ENCODE measurements around the gene SMIM45.

DNA sequence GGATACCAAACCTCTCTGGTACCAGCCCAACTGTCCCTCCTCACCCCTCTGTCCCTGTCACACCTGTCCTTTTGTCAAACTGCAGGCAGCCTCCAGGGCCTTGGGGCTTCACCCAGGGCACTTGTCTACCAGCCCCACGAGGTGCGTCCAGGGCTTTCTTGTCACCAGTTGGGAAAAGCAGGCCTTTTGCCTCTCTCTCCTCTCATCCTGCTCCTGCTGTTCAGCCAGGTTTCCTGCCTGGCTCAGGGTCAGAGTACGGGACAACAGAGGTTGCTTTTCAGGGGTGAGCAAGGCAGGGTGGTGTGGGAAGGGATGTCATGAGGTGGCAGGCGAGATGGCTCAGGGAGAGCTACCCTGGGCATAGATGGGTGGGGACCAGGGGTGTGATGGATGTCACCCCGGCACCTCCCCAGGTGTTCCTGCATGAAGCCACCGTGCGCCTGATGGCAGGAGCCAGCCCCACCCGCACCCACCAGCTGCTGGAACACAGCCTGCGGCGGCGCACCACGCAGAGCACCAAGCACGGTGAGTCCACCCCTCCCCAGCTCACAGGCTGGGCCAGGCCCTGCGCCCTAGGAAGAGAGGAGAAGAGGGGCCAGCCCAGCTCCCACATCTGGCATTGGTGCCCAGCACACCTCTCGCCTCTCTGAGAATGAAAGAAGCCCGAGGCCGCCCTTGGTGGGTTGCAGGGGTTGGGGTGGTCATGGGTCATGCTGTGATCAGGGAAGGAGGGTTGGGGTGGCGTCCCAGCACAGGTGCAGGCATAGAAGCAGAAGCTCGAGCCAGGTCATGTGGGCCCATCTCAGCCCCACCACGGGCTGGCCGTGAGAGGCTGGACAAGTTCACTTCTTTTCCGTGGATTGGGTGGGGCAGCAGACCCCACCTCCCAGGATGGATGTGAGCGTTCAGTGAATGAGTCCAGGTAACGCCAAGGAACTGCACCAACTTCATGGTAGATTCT lies 47.2 kb upstream of the SMIM45 start:
- TF ChIP-seq POLR2A (IDR thresholded peaks at IDR 0.05) (no peak), POLR2AphosphoS5 (IDR thresholded peaks at IDR 0.05) (no peak)
- TF ChIP-seq, protein P1, sequence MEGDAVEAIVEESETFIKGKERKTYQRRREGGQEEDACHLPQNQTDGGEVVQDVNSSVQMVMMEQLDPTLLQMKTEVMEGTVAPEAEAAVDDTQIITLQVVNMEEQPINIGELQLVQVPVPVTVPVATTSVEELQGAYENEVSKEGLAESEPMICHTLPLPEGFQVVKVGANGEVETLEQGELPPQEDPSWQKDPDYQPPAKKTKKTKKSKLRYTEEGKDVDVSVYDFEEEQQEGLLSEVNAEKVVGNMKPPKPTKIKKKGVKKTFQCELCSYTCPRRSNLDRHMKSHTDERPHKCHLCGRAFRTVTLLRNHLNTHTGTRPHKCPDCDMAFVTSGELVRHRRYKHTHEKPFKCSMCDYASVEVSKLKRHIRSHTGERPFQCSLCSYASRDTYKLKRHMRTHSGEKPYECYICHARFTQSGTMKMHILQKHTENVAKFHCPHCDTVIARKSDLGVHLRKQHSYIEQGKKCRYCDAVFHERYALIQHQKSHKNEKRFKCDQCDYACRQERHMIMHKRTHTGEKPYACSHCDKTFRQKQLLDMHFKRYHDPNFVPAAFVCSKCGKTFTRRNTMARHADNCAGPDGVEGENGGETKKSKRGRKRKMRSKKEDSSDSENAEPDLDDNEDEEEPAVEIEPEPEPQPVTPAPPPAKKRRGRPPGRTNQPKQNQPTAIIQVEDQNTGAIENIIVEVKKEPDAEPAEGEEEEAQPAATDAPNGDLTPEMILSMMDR (IDR thresholded peaks at IDR 0.05) = no peak
